ENCODE data around the gene ELMOD3. TPM values are rescaled to one million over a fixed set of nuclear protein-coding genes. Genes with fewer than 3 reads are reported as not detected.
"Not testable (repeated sequence)": the region's sequence is repeated elsewhere in the genome, so short reads cannot be mapped to it uniquely, and the experiment has no call there.

ELMOD3 gene
- total RNA-seq, 1 donor = 10.5 TPM

GRCh38 chr2:85368921-85369320 lies 14.4 kb downstream of the ELMOD3 start:
- DNase-seq (ENCODE audit: low read depth in 2 of 3, low spot score in 2 of 3) = no peak

GRCh38 chr2:85369500-85369899 lies 14.9 kb downstream of the ELMOD3 start:
- no peak for DNase-seq (ENCODE audit: low read depth in 2 of 3, low spot score in 2 of 3)

GRCh38 chr2:85371045-85371444 lies 16.5 kb downstream of the ELMOD3 start:
- no peak for DNase-seq (ENCODE audit: low read depth in 2 of 3, low spot score in 2 of 3)

- DNase-seq (ENCODE audit: low read depth in 2 of 3, low spot score in 2 of 3) = no peak
Measured at GRCh38 chr2:85376291-85377065, 21.9 kb downstream of the ELMOD3 start.

GRCh38 chr2:85377083-85377482 lies 22.5 kb downstream of the ELMOD3 start:
- no peak for DNase-seq (ENCODE audit: low read depth in 2 of 3, low spot score in 2 of 3)

- no peak for DNase-seq (ENCODE audit: low read depth in 2 of 3, low spot score in 2 of 3)
Measured at GRCh38 chr2:85378257-85378656, 23.7 kb downstream of the ELMOD3 start.

- no peak for DNase-seq (ENCODE audit: low read depth in 2 of 3, low spot score in 2 of 3)
Measured at GRCh38 chr2:85380048-85380447, 25.5 kb downstream of the ELMOD3 start.

GRCh38 chr2:85383151-85383550 lies 28.6 kb downstream of the ELMOD3 start:
- DNase-seq (ENCODE audit: low read depth in 2 of 3, low spot score in 2 of 3) = not testable (repeated sequence)

GRCh38 chr2:85383850-85384249 lies 29.3 kb downstream of the ELMOD3 start:
- DNase-seq (ENCODE audit: low read depth in 2 of 3, low spot score in 2 of 3) = no peak

- DNase-seq (ENCODE audit: low read depth in 2 of 3, low spot score in 2 of 3) = no peak
Measured at GRCh38 chr2:85385746-85386145, 31.2 kb downstream of the ELMOD3 start.

GRCh38 chr2:85387754-85388153 lies 33.2 kb downstream of the ELMOD3 start:
- no peak for DNase-seq (ENCODE audit: low read depth in 2 of 3, low spot score in 2 of 3)

- DNase-seq (ENCODE audit: low read depth in 2 of 3, low spot score in 2 of 3) = no peak
Measured at GRCh38 chr2:85388878-85389538, 34.4 kb downstream of the ELMOD3 start.

GRCh38 chr2:85390941-85391669 lies 36.5 kb downstream of the ELMOD3 start:
- DNase-seq (ENCODE audit: low read depth in 2 of 3, low spot score in 2 of 3) = peak in 2 of 3 donors; percentile 67 to 80

- no peak for DNase-seq (ENCODE audit: low read depth in 2 of 3, low spot score in 2 of 3)
Measured at GRCh38 chr2:85393836-85394235, 39.3 kb downstream of the ELMOD3 start.

- DNase-seq (ENCODE audit: low read depth in 2 of 3, low spot score in 2 of 3) = no peak
Measured at GRCh38 chr2:85394261-85394681, 39.7 kb downstream of the ELMOD3 start.

- no peak for DNase-seq (ENCODE audit: low read depth in 2 of 3, low spot score in 2 of 3)
Measured at GRCh38 chr2:85394976-85395375, 40.4 kb downstream of the ELMOD3 start.

GRCh38 chr2:85395912-85396475 lies 41.4 kb downstream of the ELMOD3 start:
- no peak for DNase-seq (ENCODE audit: low read depth in 2 of 3, low spot score in 2 of 3)

- no peak for DNase-seq (ENCODE audit: low read depth in 2 of 3, low spot score in 2 of 3)
Measured at GRCh38 chr2:85396531-85397470, 42.2 kb downstream of the ELMOD3 start.

GRCh38 chr2:85397925-85398331 lies 43.4 kb downstream of the ELMOD3 start:
- no peak for DNase-seq (ENCODE audit: low read depth in 2 of 3, low spot score in 2 of 3)

All from hematopoietic multipotent progenitor cell (in vitro differentiated cells).